SJCRH30 (cell line): Measurements from ENCODE around the gene MKRN2. TPM values are rescaled to one million over a fixed set of nuclear protein-coding genes. Genes with fewer than 3 reads are reported as not detected.

Experiments used
- DNase-seq, 2 experiments: peaks; one replicate each; pipeline ENCODE4 v3.0.0-alpha.2; 2015 to 2020
- H3K27ac ChIP-seq: fragments of 250-450 bp; sonication (Bioruptor Pico); 2 replicates; pipeline ENCODE4 v1.5.1; 2020; ENCODE audit warnings: mild to moderate bottlenecking, moderate library complexity
- H3K27me3 ChIP-seq: fragments of 250-450 bp; sonication (Bioruptor Pico); 2 replicates; pipeline ENCODE4 v1.5.1; 2020; ENCODE audit warnings: mild to moderate bottlenecking, moderate library complexity
- H3K36me3 ChIP-seq: fragments of 250-450 bp; sonication (Bioruptor Pico); 2 replicates; pipeline ENCODE4 v1.5.1; 2020; ENCODE audit warnings: mild to moderate bottlenecking, moderate library complexity
- H3K4me1 ChIP-seq: fragments of 250-450 bp; sonication (Bioruptor Pico); 2 replicates; pipeline ENCODE4 v1.5.1; 2020; ENCODE audit warnings: mild to moderate bottlenecking, moderate library complexity
- H3K4me3 ChIP-seq: fragments of 250-450 bp; sonication (Bioruptor Pico); 2 replicates; pipeline ENCODE4 v1.5.1; 2020; ENCODE audit warnings: mild to moderate bottlenecking, moderate library complexity
- H3K9me3 ChIP-seq: fragments of 250-450 bp; sonication (Bioruptor Pico); replicated peaks from 2 replicates; pipeline ENCODE4 v1.5.1; 2020; ENCODE audit warnings: mild to moderate bottlenecking, moderate library complexity
- total RNA-seq: library from RNA; depleted of rRNA; stranded (reverse); fragments of >200 nt; shearing (Covaris generic); gene quantifications from 2 replicates; pipeline ENCODE4 v1.2.3, GENCODE V29; 2014

The MKRN2 gene
- total RNA-seq, 1 experiment from 2014 or later, result 38.9 TPM

DNA sequence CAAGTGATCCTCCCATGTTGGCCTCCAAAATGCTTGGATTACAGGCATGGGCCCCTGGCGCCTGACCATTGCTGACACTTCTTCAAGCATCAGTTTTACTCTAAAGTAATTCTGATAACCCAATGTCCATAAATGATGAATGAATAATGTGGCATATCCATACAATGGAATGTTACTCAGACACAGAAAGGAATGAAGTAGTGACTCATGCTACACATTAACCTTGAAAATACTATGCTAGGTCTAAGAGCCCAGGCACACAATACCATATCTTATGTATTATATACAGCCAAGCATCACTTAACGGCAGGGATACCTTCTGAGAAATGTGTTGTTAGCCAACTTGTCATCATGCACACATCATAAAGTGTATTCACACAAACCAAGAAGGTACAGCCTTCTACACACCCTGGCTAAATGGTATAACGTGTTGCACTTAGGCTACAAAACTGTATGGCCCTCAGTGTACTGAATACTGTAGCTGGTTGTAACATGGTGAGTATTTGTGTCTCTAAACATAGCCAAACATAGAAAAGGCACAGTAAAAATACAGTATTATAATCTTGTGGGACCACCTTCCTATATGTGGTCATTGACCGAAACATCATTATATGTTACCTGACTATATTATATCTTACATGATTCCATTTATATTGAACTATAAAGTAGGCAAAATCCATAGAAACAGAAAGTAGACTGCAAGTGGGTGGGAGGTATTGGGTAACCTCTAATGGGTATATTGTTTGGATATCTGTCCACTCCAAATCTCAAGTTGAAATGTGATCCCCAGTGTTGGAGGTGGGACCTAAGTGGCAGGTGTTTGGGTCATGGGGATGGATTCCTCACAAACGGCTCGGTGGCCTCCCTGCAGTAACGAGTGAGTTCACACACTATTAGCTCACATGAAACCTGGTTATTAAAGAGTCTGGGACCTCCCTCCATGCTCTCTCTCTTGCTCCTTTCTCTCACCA, 31.4 kb downstream of the MKRN2 start:
- no peak for DNase-seq
- no peak overlapping the region for H3K4me3 ChIP-seq
- no peak overlapping the region for H3K27ac ChIP-seq
- H3K36me3 ChIP-seq, result peaks cover 78% of the 10 kb centered on the region
- peaks cover 5% of the 10 kb centered on the region; the same call in 1 of the 2 replicates for H3K4me1 ChIP-seq
- H3K9me3 ChIP-seq, result 0 out of 2 replicates have a peak, but pooled peaks cover 3% of the 10 kb centered on the region
- no peaks in the 10 kb centered on the region for H3K27me3 ChIP-seq

DNA sequence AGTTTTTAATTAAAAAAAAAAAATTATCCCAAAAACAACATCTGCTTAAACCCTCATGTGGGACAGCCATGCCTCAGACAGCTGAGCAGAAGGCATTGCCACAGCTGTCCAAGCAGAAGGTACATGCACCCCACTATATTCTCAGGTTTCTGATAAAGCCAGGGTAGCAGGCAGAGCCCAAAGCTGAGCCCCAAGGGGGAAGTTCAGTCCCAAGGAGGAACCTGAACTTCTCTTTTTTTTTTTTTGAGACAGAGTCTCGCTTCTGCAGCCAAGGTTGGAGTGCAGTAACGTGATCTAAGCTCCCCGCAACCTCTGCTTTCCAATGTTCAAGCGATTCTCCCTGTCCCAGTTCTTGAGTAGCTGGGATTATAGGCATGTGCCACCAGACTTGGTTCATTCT, 33.2 kb downstream of the MKRN2 start:
- DNase-seq, result no peak
- H3K36me3 ChIP-seq, result peaks cover 78% of the 10 kb centered on the region
- H3K9me3 ChIP-seq, result 0 out of 2 replicates have a peak, but pooled peaks cover 3% of the 10 kb centered on the region
- no peak overlapping the region for H3K27ac ChIP-seq
- H3K4me3 ChIP-seq, result no peak overlapping the region
- H3K27me3 ChIP-seq, result no peaks in the 10 kb centered on the region
- H3K4me1 ChIP-seq, result 0 out of 2 replicates have a peak, but pooled peaks cover 3% of the 10 kb centered on the region

DNA sequence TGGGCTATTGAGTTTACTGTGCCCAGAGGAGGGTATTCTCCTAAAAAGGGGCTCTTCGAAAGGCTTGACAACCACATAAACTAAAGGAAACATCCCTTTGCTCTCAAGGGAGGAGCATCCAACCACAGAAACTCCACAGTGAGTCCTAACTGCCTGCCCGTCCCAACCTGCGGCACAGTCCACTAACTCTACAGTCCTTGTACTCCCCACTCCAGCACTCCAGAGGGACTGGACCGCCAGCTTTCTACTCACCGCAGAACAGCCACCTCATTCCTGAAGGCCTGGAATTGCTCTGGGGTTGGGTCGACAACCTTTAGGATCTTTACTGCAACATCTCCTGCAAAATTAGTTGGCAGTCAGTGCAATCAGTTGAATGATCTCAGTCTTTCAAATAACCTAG, 34.6 kb downstream of the MKRN2 start:
- no peaks in the 10 kb centered on the region for H3K27me3 ChIP-seq
- DNase-seq, result no peak
- 0 out of 2 replicates have a peak, but pooled peaks cover 3% of the 10 kb centered on the region for H3K4me1 ChIP-seq
- 0 out of 2 replicates have a peak, but pooled peaks cover 3% of the 10 kb centered on the region for H3K9me3 ChIP-seq
- no peak overlapping the region for H3K4me3 ChIP-seq
- peaks cover 78% of the 10 kb centered on the region for H3K36me3 ChIP-seq
- H3K27ac ChIP-seq, result no peak overlapping the region

DNA sequence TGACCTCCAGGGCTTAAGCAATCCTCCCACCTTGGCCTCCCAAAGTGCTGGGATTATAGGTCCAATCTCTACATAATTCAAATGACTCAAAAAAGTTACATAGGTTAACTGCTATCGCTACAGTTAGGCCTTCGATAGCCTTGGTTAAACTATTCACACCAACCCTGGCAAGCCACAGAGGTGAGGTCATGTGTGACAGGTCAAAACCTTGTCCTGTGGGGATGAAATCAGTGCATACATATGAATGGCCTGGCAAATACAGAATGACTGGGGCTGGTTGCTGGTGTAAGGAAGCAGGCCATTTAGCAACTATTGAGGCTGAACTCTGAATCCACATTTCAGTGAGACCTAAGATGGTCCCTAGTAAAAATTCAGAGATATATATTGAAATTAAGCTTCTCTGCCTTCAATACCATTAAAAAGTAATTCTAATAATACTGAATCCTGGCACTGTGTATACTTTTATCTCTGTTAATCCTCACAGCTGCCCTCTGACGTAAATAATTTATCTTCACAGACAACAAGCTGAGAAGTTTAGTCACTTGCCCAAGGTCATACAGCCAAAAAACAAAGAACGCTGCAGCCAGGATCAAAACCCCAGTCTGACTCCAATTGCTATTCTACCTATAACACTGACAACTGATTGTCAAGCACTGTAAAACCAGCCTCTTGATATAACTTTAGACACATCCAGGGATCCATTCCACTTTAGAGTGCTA, 35.3 kb downstream of the MKRN2 start:
- no peak for DNase-seq
- H3K4me3 ChIP-seq, result no peak overlapping the region
- no peak overlapping the region for H3K27ac ChIP-seq
- 0 out of 2 replicates have a peak, but pooled peaks cover 3% of the 10 kb centered on the region for H3K9me3 ChIP-seq
- H3K4me1 ChIP-seq, result 0 out of 2 replicates have a peak, but pooled peaks cover 3% of the 10 kb centered on the region
- H3K27me3 ChIP-seq, result no peaks in the 10 kb centered on the region
- H3K36me3 ChIP-seq, result peaks cover 75% of the 10 kb centered on the region

DNA sequence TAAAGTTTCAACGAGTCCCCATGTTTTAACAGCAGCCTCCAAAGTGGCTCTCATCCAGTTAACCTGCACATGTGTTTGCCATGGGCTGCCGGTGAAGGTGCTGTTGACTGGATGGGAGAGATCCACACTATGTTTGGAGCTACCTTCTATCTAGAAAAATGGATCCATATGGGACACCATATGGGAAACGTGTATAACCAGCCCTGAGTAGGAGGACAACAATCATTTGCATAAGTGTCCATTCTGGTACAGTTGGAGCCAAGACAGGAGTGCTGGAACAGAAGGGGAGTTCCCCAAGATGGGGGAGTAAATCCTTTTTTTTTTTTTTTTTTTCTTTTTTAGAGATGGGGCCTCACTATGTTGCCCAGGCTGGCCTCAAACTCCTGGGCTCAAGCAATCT, 36.6 kb downstream of the MKRN2 start:
- Histone ChIP-seq H3K4me3 (no peak overlapping the region), H3K9me3 (0 out of 2 replicates have a peak, but pooled peaks cover 3% of the 10 kb centered on the region), H3K27me3 (no peaks in the 10 kb centered on the region), H3K27ac (no peak overlapping the region), H3K36me3 (peaks cover 76% of the 10 kb centered on the region), H3K4me1 (no peaks in the 10 kb centered on the region)
- DNase-seq, result no peak

DNA sequence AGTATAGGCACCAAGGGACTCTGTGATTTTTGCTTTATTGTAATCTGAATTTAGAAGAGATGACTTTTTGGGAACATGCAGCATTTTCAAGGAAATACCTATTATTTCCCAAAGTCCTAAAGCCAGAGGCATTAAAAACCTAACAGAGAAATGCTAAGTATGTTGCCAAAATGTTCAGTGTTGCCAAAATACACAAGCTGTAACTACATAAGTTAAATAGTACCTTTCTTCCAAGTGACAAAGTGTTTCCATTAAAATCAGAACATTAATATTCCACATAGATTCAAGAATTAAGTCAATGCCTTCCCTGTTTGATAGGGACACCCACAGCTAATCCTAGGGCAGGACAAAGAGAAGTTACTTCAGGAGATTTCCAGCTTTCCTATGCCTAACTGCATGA, 42.0 kb downstream of the MKRN2 start:
- no peak overlapping the region for H3K4me3 ChIP-seq
- no peaks in the 10 kb centered on the region for H3K4me1 ChIP-seq
- no peak overlapping the region for H3K27ac ChIP-seq
- no peaks in the 10 kb centered on the region for H3K27me3 ChIP-seq
- peaks cover 78% of the 10 kb centered on the region for H3K36me3 ChIP-seq
- no peak for DNase-seq
- H3K9me3 ChIP-seq, result no peaks in the 10 kb centered on the region

DNA sequence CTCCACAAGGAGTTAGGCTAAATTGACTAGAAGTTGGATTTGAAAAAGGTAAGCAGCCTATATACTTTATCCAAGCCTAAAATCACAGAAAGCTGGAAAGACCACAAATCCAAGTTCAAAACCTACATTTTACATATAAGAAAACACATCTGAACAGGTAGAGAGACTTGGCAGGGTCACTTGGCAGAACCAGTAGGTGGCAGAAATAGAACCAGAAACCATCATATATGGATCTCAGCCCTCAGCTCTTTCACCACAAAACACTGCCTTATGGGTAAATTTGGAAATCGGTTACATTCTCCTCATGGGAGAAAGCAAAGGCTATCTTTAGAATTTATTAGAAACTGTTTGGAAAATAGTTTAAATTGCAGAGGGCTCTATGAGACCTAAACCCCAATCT, 44.2 kb downstream of the MKRN2 start:
- Histone ChIP-seq H3K4me1 (no peaks in the 10 kb centered on the region), H3K36me3 (peaks cover 71% of the 10 kb centered on the region), H3K27ac (no peak overlapping the region), H3K4me3 (no peak overlapping the region), H3K9me3 (no peaks in the 10 kb centered on the region), H3K27me3 (no peaks in the 10 kb centered on the region)
- DNase-seq, result no peak

DNA sequence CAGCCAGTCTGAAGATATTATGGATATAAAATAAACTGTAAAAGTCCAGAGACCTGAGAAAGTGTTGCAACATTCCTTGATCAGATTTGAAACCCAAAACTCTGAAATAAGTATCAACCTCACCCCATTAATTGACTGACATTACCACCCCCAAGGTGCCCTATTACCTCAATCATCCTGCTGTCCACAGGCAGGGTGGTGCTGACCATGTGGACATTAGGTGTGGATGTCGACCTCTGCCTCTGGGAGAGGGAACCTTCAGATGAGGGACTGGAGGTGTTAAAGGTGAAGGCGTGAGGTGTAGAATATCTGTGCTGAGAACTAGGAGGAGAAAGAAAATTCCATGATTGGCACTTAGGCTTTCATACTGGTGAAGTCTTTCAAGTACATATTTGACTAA, 47.1 kb downstream of the MKRN2 start:
- H3K36me3 ChIP-seq, result peaks cover 72% of the 10 kb centered on the region
- H3K9me3 ChIP-seq, result no peaks in the 10 kb centered on the region
- no peak overlapping the region for H3K27ac ChIP-seq
- DNase-seq, result no peak
- no peaks in the 10 kb centered on the region for H3K27me3 ChIP-seq
- H3K4me1 ChIP-seq, result no peaks in the 10 kb centered on the region
- H3K4me3 ChIP-seq, result no peak overlapping the region

DNA sequence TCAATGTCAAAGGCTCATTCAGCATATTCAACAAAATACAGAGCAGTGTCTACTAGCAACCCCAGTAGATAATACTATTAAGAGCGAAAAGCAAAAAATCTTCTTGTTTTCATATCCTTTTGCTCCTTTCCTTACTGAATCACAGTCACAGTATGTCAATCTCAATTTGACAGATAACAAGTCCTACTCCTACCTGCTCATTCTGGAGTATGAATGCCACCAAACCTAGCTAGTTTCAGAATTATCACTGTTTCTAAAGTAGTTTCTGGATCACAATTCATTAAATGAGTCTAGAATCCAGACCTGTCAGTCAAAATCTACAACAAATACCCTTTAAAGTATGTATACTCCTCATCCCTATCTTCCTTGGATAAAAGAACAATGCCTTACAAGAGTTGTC, 51.5 kb downstream of the MKRN2 start:
- peaks cover 62% of the 10 kb centered on the region for H3K36me3 ChIP-seq
- no peaks in the 10 kb centered on the region for H3K4me1 ChIP-seq
- no peaks in the 10 kb centered on the region for H3K27me3 ChIP-seq
- H3K27ac ChIP-seq, result no peak overlapping the region
- no peak overlapping the region for H3K4me3 ChIP-seq
- no peaks in the 10 kb centered on the region for H3K9me3 ChIP-seq
- DNase-seq, result no peak

DNA sequence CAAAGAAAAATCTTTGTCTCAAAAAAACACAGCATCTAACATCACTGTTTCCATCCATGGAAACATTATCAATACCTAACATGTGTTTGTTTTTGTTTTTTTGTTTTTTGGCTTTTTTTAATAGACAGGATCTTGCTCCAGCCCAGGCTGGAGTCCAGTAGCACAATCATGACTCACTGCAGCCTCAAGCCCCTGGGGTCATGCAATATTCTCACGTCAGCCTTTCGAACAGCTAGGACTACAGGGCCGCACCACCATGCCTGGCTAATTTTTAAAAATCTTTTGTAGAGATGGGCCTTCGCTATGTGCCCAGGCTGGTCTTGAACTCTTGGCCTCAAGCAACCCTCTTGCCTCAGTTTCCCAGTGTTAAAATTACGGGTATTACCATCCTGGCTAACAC, 54.2 kb downstream of the MKRN2 start:
- no peak for DNase-seq
- H3K36me3 ChIP-seq, result peaks cover 56% of the 10 kb centered on the region

DNA sequence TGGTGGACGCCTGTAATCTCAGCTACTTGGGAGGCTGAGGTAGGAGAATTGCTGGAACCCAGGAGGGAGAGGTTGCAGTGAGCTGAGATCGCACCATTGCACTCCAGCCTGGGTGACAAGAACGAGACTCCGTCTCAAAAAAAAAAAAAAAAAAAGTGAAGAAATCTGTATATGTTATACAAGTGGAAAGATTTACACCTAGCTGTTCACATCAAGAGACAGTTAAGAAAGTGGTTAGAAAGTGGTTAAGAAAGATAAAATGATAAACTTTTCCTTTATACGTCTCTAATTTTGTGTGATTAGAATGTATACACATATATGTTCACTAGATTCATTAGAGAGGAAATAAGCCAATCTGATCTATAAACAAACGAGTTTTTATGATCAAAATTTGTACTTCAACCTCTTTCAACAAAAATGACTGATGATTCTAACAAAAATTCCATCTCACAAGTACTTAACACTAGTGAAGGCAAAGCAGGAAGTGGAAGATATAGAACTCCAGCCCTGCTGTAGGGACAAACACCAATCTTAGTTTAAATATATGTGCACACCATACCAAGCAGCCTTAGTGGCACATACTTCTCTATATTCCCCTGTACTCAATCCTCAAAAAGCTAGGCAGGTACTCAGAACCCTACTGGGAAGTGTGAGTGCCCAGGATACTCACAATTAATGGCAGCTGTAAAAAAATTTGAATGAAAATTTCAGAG, 55.8 kb downstream of the MKRN2 start:
- DNase-seq, result no peak
- H3K27ac ChIP-seq, result no peak overlapping the region
- H3K27me3 ChIP-seq, result no peaks in the 10 kb centered on the region
- no peaks in the 10 kb centered on the region for H3K9me3 ChIP-seq
- H3K4me1 ChIP-seq, result no peaks in the 10 kb centered on the region
- H3K36me3 ChIP-seq, result peaks cover 62% of the 10 kb centered on the region
- no peak overlapping the region for H3K4me3 ChIP-seq

More for the DNA sequence above, 54.2 kb downstream of the MKRN2 start:
- no peaks in the 10 kb centered on the region for H3K4me1 ChIP-seq
- H3K9me3 ChIP-seq, result no peaks in the 10 kb centered on the region
- no peak overlapping the region for H3K27ac ChIP-seq
- H3K27me3 ChIP-seq, result no peaks in the 10 kb centered on the region
- H3K4me3 ChIP-seq, result no peak overlapping the region

DNA sequence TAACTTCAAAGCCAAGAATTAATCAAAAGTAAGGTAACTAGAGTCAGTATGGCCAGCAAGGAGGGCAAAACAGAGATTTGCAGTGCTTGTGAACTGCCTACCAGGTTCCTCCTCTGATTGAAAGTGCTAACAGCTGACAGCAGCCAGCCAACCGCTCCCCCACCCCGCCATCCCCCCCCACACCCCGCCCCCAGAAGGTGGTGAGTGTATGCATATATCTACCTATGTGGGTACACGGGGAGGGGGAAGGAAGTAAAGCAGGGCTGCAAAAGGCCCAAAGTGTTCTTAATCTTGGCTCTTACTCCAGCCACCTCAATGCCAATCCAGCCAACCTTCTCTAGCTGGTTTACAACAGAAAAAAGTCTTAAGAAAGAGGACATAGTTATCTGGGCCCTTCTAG, 56.4 kb downstream of the MKRN2 start:
- no peaks in the 10 kb centered on the region for H3K4me1 ChIP-seq
- no peak overlapping the region for H3K4me3 ChIP-seq
- no peak for DNase-seq
- peaks cover 62% of the 10 kb centered on the region for H3K36me3 ChIP-seq
- H3K27me3 ChIP-seq, result no peaks in the 10 kb centered on the region
- no peaks in the 10 kb centered on the region for H3K9me3 ChIP-seq
- H3K27ac ChIP-seq, result no peak overlapping the region

DNA sequence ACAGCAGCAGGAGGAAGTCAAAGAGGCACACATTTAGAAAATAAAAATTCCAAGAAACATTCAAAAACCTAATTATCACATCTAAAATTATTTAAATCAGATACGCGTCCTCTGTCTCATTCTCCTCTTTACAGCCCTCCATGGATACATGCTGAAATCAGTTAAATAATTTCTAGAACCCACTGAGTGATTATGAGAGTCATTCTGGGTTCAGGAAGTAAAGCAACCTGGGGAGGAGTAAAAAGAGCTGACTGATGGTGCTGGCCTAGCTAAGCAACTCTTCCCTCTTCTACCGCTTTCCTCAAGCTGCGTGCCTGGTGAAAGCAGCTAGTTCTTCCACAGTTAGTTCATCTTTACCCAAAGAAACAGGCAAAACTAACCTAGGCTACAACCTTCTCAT, 58.4 kb downstream of the MKRN2 start:
- no peaks in the 10 kb centered on the region for H3K9me3 ChIP-seq
- peaks cover 57% of the 10 kb centered on the region for H3K36me3 ChIP-seq
- no peak overlapping the region for H3K4me3 ChIP-seq
- no peak overlapping the region for H3K27ac ChIP-seq
- no peaks in the 10 kb centered on the region for H3K4me1 ChIP-seq
- H3K27me3 ChIP-seq, result no peaks in the 10 kb centered on the region
- no peak for DNase-seq

DNA sequence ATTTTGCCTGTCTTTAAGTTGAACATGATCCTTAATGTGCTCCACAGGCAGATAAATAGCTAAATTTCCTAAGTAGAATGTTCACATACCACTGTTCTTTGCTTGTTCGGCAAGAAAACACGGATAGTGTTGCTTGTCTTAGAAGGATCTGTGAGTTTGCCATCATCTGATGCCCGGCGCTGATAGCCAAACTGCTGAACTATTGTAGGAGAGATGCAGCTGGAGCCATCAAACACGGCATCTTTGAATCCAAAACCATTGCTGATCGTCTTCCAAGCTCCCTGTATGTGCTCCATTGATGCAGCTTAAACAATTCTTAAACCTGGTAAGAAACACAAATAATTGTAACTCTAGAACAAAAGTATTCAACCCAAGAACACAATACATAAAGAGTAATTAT, 61.5 kb downstream of the MKRN2 start:
- no peak overlapping the region for H3K27ac ChIP-seq
- no peaks in the 10 kb centered on the region for H3K27me3 ChIP-seq
- no peak for DNase-seq
- H3K4me3 ChIP-seq, result no peak overlapping the region
- no peaks in the 10 kb centered on the region for H3K9me3 ChIP-seq
- peaks cover 36% of the 10 kb centered on the region for H3K36me3 ChIP-seq
- H3K4me1 ChIP-seq, result no peaks in the 10 kb centered on the region
